Measurements from ENCODE around the gene PAK4. TPM values are rescaled to one million over a fixed set of nuclear protein-coding genes. Genes with fewer than 3 reads are reported as not detected.

The PAK4 gene
- total RNA-seq, 1 donor from 2014 or later, result 27.5 TPM

DNA sequence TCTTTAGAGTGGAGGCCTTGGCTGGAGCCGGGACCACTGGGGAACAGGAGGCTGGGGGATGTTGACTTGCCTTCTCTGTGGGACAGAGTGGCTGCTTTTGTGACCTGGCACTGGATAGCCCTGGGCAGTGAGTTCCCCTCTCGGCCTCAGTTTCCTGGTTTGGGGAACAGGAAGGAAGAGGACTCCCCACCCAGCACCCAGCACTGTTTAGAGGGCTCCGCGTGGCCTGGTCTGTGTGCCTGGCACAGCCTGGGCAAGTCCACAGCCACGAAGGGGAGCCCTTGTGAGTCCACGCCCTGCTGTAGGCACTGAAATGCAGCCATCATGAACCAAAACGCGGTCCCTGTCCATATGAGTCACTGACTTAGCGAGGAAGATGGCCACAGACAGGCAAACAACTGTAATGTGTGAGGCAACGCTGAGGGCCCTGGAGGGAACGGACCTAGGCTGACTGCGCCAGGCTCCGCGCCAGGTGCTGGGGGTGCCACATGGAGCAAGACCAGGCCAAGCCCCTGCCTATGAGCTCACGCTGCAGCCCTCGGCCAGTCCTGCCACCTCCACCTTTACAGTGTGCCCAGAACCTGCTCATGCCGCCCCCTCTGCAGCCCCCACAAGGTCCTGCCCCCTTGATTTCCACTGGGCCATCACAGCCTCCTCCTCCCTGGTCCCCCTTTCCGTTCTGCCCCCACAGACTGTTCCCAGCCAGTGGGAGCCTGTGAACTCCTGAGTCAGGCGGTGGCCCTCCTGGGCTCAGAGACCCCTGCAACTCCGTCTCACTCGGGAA is 35.5 kb downstream of the PAK4 start:
- no peak overlapping the region for H3K4me3 ChIP-seq (ENCODE audit: low read depth, low read length)
- TF ChIP-seq, protein P1, sequence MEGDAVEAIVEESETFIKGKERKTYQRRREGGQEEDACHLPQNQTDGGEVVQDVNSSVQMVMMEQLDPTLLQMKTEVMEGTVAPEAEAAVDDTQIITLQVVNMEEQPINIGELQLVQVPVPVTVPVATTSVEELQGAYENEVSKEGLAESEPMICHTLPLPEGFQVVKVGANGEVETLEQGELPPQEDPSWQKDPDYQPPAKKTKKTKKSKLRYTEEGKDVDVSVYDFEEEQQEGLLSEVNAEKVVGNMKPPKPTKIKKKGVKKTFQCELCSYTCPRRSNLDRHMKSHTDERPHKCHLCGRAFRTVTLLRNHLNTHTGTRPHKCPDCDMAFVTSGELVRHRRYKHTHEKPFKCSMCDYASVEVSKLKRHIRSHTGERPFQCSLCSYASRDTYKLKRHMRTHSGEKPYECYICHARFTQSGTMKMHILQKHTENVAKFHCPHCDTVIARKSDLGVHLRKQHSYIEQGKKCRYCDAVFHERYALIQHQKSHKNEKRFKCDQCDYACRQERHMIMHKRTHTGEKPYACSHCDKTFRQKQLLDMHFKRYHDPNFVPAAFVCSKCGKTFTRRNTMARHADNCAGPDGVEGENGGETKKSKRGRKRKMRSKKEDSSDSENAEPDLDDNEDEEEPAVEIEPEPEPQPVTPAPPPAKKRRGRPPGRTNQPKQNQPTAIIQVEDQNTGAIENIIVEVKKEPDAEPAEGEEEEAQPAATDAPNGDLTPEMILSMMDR (conservative IDR thresholded peaks at IDR 0.05; ENCODE audit: low read depth, low read length), result no peak
- no peak for DNase-seq (ENCODE audit: low read depth)

DNA sequence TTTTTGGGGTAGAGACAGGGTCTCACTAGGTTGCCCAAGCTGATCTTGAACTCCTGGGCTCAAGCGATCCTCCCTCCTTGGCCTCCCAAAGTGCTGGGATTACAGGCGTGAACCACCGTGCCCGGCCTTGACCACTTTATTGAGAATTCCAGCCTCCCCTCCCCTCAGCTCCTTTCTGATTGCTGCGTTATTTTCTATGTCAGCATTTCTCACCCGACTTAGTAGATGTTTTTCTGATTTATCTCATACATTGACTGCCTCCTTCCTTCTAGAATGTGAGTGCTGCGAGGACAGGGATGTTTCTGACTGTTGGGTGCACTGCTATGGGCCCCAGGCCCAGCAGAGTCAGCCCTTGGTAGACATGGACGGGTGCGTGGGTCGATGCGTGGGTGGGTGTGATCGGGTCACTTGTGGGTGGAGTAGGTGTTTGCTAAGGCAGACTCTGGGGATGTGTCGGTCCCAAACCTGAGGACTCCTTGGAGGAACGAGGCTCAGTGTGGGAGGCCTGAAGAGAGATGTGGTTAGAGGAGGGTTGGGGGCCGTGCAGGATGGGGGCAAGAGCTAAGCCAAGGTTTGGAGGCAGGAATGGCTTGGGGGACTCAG is 37.0 kb downstream of the PAK4 start:
- DNase-seq (ENCODE audit: low read depth), result no peak
- TF ChIP-seq, protein P1 (conservative IDR thresholded peaks at IDR 0.05; ENCODE audit: low read depth, low read length), result no peak
- no peak overlapping the region for H3K4me3 ChIP-seq (ENCODE audit: low read depth, low read length)

DNA sequence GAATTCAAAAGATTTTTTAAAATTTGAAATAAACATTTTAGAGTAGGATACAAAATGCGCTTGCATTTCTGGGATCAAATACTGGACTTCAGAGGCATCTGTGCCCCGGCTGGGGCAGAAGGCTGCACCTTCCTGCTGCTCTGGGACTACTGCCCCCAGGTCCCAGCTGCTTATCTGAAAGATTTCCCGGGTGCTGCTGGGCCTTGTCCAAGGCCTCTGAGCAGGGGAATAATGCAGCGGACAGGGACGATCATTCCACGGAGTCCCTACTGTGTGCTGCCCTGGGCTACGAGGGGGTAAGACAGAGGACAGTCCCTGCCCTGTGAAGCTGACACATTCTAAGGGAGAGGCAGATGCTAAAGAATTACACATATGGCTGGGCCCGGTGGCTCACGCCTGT is 38.0 kb downstream of the PAK4 start:
- no peak for DNase-seq (ENCODE audit: low read depth)
- TF ChIP-seq, protein P1 (conservative IDR thresholded peaks at IDR 0.05; ENCODE audit: low read depth, low read length), result no peak

GRCh38 chr19:39164289-39164688 is 38.7 kb downstream of the PAK4 start:
- TF ChIP-seq, protein P1 (conservative IDR thresholded peaks at IDR 0.05; ENCODE audit: low read depth, low read length), result no peak
- no peak for DNase-seq (ENCODE audit: low read depth)
- H3K4me3 ChIP-seq (ENCODE audit: low read depth, low read length), result no peak overlapping the region

More for the DNA sequence above, 38.0 kb downstream of the PAK4 start:
- no peak overlapping the region for H3K4me3 ChIP-seq (ENCODE audit: low read depth, low read length)

GRCh38 chr19:39165857-39166256 is 40.3 kb downstream of the PAK4 start:
- no peak for DNase-seq (ENCODE audit: low read depth)
- TF ChIP-seq, protein P1 (conservative IDR thresholded peaks at IDR 0.05; ENCODE audit: low read depth, low read length), result no peak
- no peak overlapping the region for H3K4me3 ChIP-seq (ENCODE audit: low read depth, low read length)

DNA sequence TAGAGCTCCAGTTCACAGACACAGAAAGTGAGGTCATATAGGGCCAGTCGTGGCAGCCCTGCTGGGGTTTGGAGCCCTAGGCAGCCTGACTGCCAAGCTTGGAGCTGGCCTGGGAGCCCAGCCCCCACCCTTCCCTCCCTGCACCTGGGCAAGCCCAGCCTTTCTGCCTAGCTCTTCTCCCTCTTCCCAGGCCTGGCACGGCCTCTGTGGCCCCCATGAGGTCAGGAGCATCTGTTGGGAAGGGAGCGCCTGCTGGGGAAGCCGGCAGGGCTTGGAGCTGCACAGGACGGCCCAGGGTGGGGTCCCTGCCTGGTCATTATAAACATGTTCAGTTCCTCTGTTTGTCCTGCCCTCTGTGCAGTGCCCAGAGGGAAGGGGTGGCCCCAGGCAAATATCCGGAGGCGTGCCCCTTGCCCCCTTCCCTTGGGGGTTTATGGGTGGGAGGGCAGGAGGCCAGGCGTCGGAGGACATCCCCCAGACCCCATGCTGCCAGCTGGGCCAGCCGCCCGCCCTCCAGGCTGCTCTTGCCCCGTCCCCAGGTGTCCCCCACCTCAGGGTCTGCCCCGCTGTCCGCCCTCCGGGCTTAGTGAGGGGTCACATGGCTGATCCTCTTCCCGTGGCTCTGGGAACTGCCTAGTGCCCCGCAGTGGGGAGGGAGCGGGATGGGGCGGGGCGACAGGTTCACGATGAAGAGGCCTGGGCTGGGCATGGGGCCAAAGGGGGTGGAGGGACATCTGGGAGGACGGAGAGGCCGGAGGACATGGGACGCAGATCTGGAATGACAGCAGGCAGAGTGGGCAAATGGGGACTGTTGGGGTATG is 41.2 kb downstream of the PAK4 start:
- no peak for DNase-seq (ENCODE audit: low read depth)
- TF ChIP-seq, protein P1 (conservative IDR thresholded peaks at IDR 0.05; ENCODE audit: low read depth, low read length), result no peak
- no peak overlapping the region for H3K4me3 ChIP-seq (ENCODE audit: low read depth, low read length)

All from epithelial cell of proximal tubule (primary cell).